8988T (cell line): ENCODE data around the gene FAM118A.
"Not testable (repeated sequence)": the region's sequence is repeated elsewhere in the genome, so short reads cannot be mapped to it uniquely, and the experiment has no call there.

Source experiments
- DNase-seq: peaks from one replicate; pipeline ENCODE4 v3.0.0; 2011

FAM118A gene

DNA sequence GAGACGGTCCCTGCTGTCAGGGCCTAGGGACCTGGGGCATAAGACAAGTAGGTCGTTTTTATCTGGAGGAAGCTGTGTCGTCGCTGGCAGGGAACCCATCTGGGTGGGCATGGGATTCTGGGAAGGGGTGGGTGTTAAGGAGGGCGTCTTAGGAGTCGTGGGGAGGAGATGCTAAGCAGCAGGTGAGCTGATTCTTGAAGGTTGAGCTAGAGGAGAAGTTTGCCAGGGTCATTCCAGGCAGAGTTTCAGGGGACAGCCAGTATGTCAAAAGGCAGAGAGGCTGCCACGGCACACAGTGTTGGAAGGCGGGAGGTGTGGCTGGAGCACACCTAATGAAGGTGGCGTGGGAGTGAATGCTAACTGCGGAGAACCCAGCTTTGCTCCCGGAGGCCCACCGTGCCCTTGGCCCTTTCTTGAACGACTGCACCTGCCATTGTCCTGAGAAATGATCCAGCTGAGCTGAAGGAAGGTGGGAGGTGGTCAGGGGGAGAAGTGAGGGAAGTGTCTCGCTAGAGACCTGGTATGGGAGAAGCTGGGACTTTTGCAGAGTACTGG, 1.3 kb downstream of the FAM118A start:
- no peak for DNase-seq

DNA sequence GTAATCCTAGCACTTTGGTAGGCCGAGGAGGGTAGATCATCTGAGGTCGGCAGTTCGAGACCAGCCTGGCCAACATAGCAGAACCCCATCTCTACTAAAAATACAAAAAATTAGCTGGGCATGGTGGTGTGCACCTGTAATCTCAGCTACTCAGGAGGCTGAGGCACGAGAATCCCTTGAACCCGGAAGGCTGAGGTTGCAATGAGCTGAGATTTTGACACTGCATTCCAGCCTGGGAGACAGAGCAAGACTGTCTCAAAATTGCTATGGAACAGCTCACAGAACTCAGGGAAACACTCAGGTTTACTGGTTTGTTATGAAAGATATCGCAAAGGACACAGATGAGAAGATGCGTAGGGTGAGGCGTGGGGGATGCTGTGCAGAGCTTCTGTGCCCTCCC, 2.7 kb downstream of the FAM118A start:
- DNase-seq: no peak

DNA sequence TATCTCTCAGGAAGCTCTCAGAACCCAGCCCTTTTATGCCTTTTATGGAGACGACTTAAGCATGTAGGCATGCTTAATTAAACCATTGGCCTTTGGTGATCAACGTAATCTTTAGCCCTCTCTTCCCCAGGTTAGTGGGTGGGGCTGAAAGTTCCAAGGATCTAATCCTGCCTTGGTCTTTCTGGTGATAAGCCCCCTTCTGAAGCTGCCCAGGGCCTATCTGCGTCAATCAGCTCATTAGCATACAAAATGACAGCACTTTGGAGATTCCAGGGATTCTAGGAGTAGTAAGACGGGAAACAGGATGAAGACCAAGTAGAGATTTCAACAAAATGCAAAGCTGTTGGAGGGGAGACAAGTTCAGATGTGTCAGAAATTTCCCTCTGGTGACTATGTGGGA, 3.1 kb downstream of the FAM118A start:
- no peak for DNase-seq

DNA sequence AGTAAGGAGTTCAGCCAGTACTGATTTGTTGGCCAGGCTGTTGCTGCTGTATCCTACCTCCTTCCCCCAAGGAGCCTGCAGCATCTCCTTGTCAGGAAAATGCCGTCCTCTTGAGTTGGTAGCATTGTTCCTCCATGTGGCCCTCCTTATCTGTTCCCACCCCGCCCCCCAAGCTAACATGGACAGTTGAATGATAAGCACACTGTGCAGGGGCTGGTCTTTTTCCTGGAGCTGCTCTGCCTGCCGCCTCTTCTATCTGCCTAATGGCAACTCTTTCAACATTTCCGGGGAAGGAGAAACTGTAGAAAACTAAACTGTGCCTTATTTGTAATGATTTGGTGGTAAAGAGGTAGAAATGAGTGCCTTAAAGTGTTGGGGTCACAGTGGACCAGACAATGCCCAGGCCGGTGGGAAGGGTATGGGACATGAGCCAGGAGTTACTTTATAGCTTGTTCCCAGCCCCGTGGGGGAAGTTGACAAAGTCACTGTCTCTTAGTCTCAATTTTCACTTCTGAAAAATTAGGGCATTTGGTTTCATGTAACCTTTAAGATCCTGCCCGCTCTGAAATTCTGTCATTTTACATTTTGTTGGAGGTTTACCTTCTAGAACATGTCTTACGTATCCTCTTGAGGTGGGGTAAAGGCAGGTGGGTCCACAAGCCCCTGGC, 4.5 kb downstream of the FAM118A start:
- no peak for DNase-seq

DNA sequence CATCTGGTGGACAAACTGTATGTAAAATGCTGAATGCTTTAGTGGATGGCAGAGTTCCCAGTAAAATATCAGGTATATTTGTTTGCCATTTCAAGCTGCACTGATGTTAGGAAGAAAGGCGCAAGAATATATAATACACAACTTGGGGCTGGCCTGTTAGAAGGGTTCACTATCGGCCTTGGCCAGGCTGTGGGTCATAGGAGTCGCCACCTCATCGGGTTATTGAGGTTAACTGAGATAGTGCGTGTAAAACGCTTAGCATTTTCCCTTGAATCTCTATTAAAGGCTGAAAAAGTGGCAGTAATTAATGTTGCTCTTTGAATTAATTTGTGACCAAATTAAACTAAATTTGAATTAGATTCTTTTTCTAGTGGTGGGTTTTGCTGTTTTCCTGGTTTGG, 5.1 kb downstream of the FAM118A start:
- DNase-seq: no peak

DNA sequence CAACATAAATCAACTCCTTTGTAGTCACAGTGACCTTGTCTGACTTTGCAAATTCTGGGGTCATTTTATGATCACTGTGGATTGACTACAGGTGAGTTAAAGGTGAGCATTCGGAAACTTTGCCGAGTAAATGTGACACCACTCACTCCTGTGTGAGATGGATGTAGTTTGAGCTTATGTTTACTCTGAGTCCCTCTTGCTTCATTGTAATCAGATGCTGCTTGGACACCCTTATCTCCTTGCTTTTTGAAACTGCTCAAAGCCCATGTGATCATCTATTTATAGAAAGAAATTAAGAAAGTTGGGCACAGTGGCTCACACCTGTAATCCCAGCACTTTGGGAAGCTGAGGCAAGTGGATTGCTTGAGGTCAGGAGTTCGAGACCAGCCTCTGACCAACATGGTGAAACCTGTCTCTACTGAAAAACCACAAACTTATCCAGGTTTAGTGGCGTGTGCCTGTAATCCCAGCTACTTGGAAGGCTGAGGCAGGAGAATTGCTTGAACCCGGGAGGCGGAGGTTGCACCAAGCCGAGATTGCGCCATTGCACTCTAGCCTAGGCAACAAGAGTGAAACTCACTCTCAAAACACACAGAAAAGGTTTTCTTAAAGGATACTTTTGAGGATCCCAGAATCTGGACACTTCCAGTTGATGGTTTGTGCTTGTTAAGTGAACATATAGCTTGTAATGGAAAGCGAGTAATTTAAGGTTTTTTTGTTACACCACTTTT, 7.2 kb downstream of the FAM118A start:
- no peak for DNase-seq

DNA sequence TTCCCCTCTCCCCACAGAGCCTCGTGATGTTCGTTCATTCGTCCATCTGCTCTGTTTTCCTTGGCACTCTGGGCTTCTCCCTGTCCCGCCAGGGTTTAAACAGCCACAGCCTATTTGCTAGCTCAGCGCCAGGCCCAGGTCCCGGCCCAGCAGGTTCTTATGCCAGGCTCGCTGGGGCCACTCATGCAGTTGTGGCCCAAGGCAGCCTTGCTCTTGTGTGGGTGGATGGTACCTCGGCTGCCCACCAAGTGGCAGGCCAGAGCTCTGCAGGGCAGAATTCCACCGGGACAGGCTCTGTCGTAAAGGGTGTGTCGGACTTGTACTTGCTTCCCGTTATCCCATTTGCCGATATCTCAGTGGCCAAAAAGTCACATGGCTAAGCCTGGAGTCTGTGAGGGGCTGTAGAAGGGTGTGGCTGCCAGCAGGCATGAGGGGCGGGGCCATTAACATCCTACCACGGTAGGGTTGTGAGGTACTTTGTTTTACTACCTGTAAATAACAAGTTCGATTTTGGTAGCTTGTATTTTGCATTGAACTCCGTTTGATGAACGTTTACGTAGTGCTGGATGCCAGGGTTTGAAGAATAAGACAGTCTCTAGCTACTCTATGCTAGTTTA, 7.9 kb downstream of the FAM118A start:
- DNase-seq: no peak

DNA sequence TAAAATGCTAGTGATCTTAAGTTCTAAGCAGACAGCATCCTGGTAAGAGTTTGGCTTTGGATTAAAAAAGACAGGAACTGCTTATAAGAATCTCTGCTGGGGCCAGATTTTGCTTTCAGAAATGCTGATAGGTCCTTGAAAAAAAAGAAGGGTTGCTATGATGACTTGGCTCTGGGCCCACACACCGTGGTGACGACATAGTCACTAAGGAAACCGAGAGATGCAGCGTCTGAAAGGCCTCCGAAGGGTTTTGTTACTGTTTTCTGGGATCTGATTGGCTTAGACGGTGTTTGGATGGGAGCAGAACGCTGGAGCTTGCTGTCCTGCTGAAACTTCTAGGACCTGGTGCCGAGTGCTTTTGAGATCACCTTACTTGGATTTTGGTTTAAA, 8.4 kb downstream of the FAM118A start:
- DNase-seq: no peak

DNA sequence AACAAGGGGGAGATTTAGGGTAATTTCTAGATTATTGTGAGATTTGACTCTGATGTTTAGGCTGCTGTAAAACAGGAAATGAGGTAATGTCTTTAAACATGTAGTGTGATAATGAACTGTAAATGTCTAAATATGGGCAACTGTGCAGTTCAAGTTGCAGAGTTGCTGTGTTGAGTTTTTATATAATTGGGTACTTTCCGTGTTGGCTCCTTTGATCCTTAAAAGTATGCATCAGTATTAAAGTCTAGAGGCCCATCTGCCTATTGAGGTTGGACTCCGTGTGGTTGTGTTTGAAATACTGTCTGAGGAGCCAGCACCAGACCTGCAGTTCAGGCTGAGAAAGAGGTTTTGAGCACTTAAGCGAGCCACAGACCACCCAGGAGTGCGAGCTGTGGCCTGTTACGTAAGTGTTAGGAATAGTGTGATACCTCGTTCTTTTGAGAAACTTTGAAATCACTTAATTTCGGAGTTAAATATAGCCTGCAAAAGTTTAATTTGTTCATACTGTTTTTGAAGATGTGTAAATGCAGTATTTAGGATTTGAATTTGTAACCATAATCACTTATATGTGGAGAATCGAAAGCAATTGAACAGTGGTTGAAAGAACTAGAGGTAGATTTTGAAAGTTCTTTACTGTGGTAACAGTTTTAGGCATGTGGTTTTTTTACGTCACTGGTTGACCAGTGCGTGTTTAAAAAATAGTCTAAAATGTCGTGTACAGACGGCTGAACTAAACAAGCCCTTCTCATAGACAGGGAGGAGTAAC, 9.0 kb downstream of the FAM118A start:
- DNase-seq: no peak

DNA sequence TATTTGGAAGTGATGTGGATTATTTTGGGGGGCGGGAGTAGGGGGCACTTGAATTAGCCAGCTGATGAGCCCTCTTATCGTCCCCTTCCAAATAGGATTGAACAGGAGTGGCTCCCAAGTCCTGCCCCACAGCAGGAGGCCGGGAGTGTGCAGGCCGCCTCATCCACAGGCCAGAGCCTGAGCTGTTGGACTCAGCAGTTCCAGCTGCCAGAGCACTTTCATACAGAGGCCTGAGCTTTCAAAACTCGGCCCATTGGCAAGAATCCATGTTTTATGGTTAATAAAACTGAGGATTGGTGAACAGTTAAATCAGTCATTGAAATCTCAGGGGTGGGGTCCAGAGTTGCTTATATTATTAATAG, 9.6 kb downstream of the FAM118A start:
- DNase-seq: no peak

DNA sequence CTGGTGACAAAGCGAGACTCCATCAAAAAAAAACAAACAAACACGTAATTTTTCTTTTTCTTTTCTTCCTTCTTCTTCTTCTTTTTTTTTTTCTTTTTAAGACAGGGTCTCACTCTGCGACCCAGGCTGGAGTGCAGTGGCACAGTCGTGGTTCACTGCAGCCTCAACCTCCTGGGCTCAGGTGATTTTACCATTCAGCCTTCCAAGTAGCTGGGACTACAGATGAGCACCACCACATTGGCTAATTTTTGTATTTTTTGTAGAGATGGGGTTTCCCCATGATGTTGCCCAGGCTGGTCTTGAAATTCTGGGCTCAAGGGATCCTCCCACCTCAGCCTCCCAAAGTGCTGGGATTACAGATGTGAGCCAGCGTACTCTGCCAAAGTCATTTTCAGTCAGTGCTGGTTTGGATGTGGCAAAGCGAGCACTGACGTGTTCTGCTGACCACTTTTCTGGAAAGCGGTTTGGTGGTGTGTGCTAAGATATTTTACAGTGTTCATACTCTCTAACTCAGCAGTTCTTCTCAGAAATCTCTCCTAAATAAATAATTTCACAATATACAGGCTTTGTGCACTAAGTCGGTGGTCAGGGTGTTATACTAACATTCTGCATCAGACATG, 10.7 kb downstream of the FAM118A start:
- no peak for DNase-seq

DNA sequence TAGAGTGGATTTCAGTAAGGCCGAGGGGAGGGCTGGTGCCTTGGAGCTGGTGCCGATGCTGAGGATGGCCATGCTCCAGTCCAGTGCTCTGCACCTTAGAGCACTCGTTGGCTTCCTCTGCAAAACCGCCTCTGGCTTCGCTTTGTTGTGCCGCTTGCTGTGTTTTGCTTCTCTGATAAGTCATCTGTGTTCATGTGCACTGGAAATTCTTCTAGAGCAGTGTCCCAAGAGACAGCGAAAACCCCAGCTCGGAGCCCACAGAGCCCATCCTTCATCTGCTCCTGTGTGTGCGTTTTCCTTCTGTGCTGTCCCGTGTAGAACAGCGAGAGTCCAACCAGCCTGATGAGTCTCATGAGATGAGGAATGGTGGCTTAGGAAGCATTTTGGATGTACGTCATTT, 12.1 kb downstream of the FAM118A start:
- no peak for DNase-seq

DNA sequence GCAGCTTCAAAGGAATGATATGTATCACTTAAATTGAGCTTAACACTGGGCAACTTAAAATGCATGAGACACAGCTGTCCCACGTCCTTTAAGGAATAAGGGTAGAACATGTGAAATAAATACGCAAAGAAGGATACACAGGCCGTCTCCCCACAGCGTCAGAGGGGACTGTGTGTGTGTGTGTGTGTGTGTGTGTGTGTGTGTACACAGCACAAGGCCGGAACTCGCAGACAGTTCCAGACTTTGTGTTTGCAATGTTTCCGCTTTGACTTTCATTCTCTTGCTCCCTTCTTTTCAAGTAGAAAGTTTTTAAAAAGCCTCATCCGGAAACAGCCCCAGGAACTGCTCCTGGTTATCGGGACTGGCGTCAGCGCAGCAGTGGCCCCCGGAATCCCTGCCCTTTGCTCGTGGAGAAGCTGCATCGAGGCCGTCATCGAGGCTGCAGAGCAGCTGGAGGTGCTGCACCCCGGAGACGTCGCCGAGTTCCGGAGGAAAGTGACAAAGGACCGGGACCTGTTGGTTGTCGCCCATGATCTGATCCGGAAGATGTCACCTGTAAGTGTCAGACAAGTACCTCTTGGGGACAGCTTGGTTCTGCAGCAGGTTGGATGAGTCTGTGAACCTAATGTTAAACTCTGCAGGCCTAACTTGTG, 13.3 kb downstream of the FAM118A start:
- no peak for DNase-seq

DNA sequence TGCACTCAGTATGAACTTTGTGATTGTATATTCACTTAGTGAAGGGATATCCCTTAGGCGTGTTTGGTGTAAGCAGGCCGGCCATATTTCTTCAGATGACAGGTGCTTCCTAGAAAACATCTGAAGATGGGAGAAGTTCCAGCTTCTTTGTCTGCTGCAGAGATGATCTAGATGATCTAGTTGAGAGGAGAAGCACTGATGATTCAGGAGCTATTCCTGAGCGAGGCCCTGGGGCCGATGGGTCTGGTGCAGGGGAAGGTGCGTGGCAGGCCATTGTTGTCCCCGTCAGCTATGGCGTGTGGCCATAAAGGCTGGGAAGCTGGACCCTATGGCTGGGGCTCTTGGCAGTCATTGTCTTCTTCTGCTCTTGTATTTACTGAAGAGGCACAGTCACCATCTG, 14.0 kb downstream of the FAM118A start:
- DNase-seq: no peak

DNA sequence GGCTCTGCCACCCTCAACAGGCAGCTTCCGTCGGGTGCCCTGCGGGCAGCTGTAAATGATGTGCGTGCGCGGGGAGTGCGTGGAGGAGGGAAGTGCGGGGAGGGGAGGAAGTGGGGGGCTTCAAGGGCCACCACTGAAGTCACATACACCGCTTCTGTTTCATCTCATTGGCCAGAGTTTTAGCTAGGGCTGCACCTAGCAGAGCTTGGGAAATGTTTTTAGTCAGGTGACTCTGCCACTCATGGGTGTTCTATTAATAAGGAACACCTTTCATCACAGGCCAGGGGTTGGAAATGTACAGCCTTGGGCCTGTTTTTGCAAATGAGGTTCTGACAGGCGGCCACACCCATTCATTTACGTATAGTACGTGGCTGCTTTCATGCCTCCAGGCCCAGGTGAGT, 14.6 kb downstream of the FAM118A start:
- no peak for DNase-seq

DNA sequence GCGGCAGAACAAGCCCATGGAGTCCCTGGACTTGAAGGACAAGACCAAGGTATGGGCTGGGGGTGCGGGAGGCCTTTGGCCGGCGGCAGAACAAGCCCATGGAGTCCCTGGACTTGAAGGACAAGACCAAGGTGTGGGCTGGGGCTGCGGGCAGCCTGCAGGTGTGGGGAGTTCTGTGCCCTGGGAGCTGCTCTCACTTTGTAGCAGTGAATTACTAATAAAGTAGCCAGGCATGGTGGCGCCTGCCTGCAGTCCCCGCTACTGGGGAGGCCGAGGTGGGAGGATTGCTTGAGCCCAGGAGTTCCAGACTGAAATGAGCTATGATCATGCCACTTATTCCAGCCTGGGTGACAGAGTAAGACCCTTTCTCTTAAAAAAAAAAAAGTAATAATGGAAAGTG, 18.5 kb downstream of the FAM118A start:
- DNase-seq: not testable (repeated sequence)

DNA sequence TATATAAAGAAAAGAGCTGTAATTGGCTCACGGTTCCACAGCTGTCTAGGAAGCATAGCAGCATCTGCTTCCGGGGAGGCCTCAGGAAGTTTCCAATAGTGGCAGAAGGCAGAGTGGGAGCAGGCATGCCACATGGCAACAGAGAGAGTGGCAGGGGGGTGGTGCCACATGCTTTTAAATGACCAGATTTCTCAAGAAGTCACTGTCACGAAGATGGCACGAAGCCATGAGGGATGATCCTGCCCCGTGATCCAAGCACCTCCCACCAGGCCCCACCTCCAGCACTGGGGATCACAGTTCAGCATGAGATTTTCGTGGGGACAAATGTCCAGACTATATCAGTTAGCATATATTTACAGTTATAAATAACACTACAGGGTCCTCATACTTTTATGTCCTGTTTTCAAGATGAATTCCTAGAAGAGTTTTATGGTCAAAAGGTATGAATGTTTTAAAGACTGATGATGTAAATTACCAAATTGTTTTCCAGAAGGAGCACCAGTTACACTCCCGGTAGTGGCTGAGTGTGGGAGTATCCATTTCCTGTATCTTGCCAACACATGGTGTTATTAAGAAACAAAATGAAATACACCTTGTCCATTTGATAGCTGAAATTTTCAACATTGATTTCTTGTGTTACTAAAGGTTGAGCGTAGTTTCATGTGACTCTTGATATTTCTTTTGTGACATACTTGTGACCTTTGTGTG, 19.2 kb downstream of the FAM118A start:
- no peak for DNase-seq

DNA sequence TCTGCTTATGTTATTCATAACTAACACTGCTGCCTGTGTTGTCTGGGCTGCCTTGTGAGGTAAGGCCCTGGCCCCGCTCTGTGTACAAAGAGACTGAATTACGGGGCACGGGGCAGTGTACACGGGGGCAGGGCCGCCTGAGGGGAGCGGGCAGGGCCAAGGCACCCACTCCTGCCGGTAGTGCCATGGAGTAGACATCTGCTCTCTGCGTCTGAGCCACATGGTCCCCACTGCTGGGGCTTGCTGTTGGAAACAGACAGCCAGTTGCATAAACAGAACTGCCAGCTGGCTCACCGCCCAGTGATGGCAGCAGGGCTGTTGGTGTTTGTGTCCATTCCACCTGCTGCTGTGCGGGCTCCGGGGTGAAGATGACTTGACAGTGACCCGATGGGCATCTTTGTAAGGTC, 19.8 kb downstream of the FAM118A start:
- DNase-seq: no peak

DNA sequence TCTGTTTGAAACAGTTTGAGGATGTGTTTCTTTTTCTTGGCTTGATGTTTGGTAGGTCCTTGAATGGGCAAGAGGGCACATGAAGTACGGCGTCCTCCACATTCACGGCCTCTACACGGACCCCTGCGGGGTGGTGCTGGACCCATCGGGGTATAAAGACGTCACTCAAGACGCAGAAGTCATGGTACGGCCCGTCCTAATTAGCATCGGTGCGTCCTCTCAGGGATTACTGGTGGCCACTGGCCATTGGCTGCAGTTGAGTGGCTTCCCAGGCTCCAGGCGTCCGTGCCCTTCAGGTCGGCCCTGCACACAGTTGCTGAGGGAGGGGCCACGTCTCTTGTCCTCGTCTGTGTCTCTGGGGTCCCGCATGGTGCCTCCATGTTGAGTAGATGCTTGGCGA, 20.8 kb downstream of the FAM118A start:
- no peak for DNase-seq

DNA sequence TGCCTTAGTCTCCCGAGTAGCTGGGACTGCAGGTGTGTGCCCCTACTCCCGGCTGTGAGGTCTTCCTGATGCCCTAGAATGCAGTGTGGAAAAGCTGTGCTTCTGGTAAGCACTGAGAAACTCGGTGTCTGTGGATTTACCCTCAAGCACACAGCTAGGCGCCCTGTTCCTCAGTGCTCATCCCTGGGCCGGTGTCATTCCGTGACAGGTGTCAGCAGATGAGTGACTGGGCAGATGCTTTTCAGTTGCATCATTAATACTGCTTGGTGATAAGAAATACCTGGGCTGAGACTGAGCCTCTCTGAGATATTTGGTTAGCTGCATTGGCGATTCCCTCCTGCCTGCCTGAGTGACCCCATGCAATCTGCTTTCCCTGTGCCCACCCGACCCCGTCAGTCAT, 21.8 kb downstream of the FAM118A start:
- no peak for DNase-seq

DNA sequence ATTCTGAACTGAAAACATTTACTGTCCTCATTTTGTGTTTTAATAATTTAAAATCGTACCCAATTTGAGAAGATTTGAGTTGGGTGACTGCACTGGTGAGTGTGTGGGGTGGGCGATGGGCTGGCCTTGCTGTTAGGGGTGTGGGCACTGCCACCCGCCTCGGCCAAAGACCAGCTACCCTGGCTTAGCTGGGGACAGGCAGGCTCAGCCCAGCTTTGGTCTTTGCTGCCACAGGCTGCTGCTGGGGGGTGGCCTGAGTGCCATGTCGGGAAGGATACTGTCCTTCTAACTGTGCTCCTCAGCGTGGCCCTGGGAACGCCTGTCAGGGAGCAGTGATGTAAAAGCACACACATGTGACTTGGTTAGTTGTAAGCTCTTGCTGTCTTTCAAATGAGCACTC, 22.3 kb downstream of the FAM118A start:
- DNase-seq: no peak

DNA sequence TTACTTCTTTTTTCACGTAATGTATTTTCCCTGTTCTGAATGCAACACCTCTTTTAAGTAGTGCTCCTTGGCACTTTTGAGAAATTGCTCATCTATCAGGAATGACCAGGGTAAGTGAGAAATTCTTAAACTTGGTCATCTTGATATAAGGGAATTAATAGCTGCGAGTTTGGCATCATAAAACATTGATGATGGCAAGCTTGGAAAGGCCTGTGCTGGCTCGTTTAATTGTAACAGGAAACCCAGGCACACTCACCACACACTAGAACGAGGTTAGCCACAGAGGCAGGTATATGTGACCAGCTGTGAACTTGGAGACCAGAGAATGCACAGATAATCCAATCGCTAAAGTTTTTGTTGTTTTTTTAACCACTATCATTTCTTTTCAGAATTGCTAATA, 24.3 kb downstream of the FAM118A start:
- DNase-seq: no peak
